Measurements from ENCODE around the gene CDC45. TPM values are rescaled to one million over a fixed set of nuclear protein-coding genes. Genes with fewer than 3 reads are reported as not detected.

Gene CDC45
- total and polyA plus RNA-seq, 11 donors = 0.15 to 3.1 (median 0.32) TPM; not detected in 4

- peaks cover 9 to 35% (median 20%) of the 10 kb centered on the region in 9 donors for H3K27me3 ChIP-seq
- no peak for DNase-seq
- peaks cover 5 to 61% (median 29%) of the 10 kb centered on the region in 12 donors for H3K4me1 ChIP-seq
- peak overlapping the region; percentile 71 to 97 (median 88) for H3K27ac ChIP-seq
- H3K36me3 ChIP-seq = peaks cover 0 to 7% (median 0%) of the 10 kb centered on the region in 9 donors
- peak overlapping the region; percentile 36 to 80 (median 62) for H3K4me3 ChIP-seq
- 25 to 37% (median 30%) methylated on average over 6 to 9 of the region's 9 CpGs for WGBS, 4 donors
- no peak for ATAC-seq
- TF ChIP-seq CTCF (IDR thresholded peaks at IDR 0.05) (no peak), POLR2A (IDR thresholded peaks at IDR 0.05) (no peak)
- intact Hi-C loops (cut with DNase I) = loop anchor here in 3 of 10 donors (5.0 to 10.0 kb wide), 3 partner anchors 44 to 102 kb away; no protein-coding TSS in a partner anchor
- H3K9me3 ChIP-seq = no peaks in the 10 kb centered on the region
Observed at GRCh38 chr22:19522881-19523239, 43.1 kb downstream of the CDC45 start.

GRCh38 chr22:19523240-19524169 is 43.8 kb downstream of the CDC45 start:
- H3K4me1 ChIP-seq = peaks cover 5 to 64% (median 32%) of the 10 kb centered on the region in 12 donors
- 1 to 2% (median 1%) methylated on average over 45 to 99 of the region's 99 CpGs for WGBS, 4 donors

GRCh38 chr22:19524170-19525115 is 44.7 kb downstream of the CDC45 start, which contains the start of gene CLDN5:
Gene CLDN5 (minus strand): TSS chr22:19524410. CDS start chr22:19524255, 155 bp downstream.
- Histone ChIP-seq H3K4me1 (peaks cover 5 to 64% (median 32%) of the 10 kb centered on the region in 12 donors), H3K27ac (peak within 1 kb of the TSS; percentile 77 to 98 (median 90)), H3K27me3 (peaks cover 9 to 35% (median 20%) of the 10 kb centered on the region in 9 donors), H3K36me3 (peaks cover 0 to 7% (median 0%) of the 10 kb centered on the region in 9 donors), H3K9me3 (no peaks in the 10 kb centered on the region), H3K4me3 (peak within 1 kb of the TSS; percentile 36 to 80 (median 62))
- DNase-seq = peak; percentile 63 to 84 (median 77)
- ATAC-seq = peak; percentile 33 to 66 (median 59)
- whole genome bisulfite sequencing, 4 donors = 4 to 13% (median 8%) methylated on average over 9 to 69 of the region's 69 CpGs
- intact Hi-C loops (cut with DNase I) = loop anchor here in 9 of 10 donors (2.0 to 10.0 kb wide), 6 partner anchors 43 to 100 kb away; no protein-coding TSS in a partner anchor
- no peak for TF ChIP-seq CTCF (IDR thresholded peaks at IDR 0.05)
- TF ChIP-seq POLR2A (IDR thresholded peaks at IDR 0.05) = peak in 1 of 2 donors; percentile 78

More at GRCh38 chr22:19523240-19524169, 43.8 kb downstream of the CDC45 start:
- Histone ChIP-seq H3K36me3 (peaks cover 0 to 7% (median 0%) of the 10 kb centered on the region in 9 donors), H3K27ac (peak overlapping the region; percentile 71 to 97 (median 88)), H3K4me3 (peak overlapping the region; percentile 36 to 80 (median 62)), H3K9me3 (no peaks in the 10 kb centered on the region), H3K27me3 (peaks cover 9 to 35% (median 20%) of the 10 kb centered on the region in 9 donors)
- intact Hi-C loops (cut with DNase I) = loop anchor here in 6 of 10 donors (2.0 to 10.0 kb wide), 6 partner anchors 44 to 101 kb away; no protein-coding TSS in a partner anchor
- TF ChIP-seq CTCF (IDR thresholded peaks at IDR 0.05) = no peak
- no peak for TF ChIP-seq POLR2A (IDR thresholded peaks at IDR 0.05)
- DNase-seq = no peak
- ATAC-seq = peak in 1 of 4 donors; percentile 29
